Femur (tissue), 1 donor: ENCODE measurements around the gene CCDC85C.

Experiments used
- DNase-seq: peaks from one replicate; pipeline ENCODE4 v3.0.0-alpha.2; 2017

CCDC85C gene

GRCh38 chr14:99535908-99536778, 67.9 kb downstream of the CCDC85C start:
- DNase-seq: no peak

- no peak for DNase-seq
These were observed 68.6 kb downstream of the CCDC85C start for GRCh38 chr14:99535448-99535847.

- DNase-seq: peak; percentile 67
These were observed 69.1 kb downstream of the CCDC85C start for GRCh38 chr14:99534863-99535262.

GRCh38 chr14:99534333-99534732, 69.7 kb downstream of the CCDC85C start:
- DNase-seq: no peak

- no peak for DNase-seq
These were observed 71.7 kb downstream of the CCDC85C start for GRCh38 chr14:99532310-99532709.

GRCh38 chr14:99531251-99532096, 72.5 kb downstream of the CCDC85C start:
- no peak for DNase-seq

- DNase-seq: no peak
These were observed 73.4 kb downstream of the CCDC85C start for GRCh38 chr14:99530407-99531155.

- no peak for DNase-seq
These were observed 74.1 kb downstream of the CCDC85C start for GRCh38 chr14:99529899-99530298.

GRCh38 chr14:99527427-99528076, 76.5 kb downstream of the CCDC85C start:
- DNase-seq: no peak

GRCh38 chr14:99527026-99527425, 77.0 kb downstream of the CCDC85C start:
- no peak for DNase-seq

GRCh38 chr14:99525699-99526080, 78.3 kb downstream of the CCDC85C start:
- DNase-seq: no peak

- DNase-seq: no peak
These were observed 79.0 kb downstream of the CCDC85C start for GRCh38 chr14:99524804-99525698.

GRCh38 chr14:99524091-99524661, 79.8 kb downstream of the CCDC85C start:
- no peak for DNase-seq

- no peak for DNase-seq
These were observed 80.3 kb downstream of the CCDC85C start for GRCh38 chr14:99523704-99524055.

- DNase-seq: no peak
These were observed 80.9 kb downstream of the CCDC85C start for GRCh38 chr14:99522934-99523703.

- no peak for DNase-seq
These were observed 81.5 kb downstream of the CCDC85C start for GRCh38 chr14:99522457-99522891.

GRCh38 chr14:99522025-99522401, 82.0 kb downstream of the CCDC85C start:
- DNase-seq: no peak

GRCh38 chr14:99521176-99522024, 82.6 kb downstream of the CCDC85C start:
- no peak for DNase-seq

- DNase-seq: no peak
These were observed 83.4 kb downstream of the CCDC85C start for GRCh38 chr14:99520571-99521081.
